CD4-positive, alpha-beta T cell treated with Interleukin-6 at 100 ng/mL for 8 hours (primary cell): Measurements from ENCODE around the gene ARHGAP8.

ENCODE experiments used
- DNase-seq: peaks from one replicate; pipeline ENCODE4 v3.0.0-alpha.2; 2020; ENCODE audit warnings: mixed read lengths, low spot score

Gene ARHGAP8

GRCh38 chr22:44862281-44862680, 109.9 kb downstream of the ARHGAP8 start:
- DNase-seq, result no peak

- no peak for DNase-seq
These were observed 110.8 kb downstream of the ARHGAP8 start for GRCh38 chr22:44862981-44863860.

GRCh38 chr22:44865193-44866057, 113.0 kb downstream of the ARHGAP8 start:
- DNase-seq, result no peak

GRCh38 chr22:44869196-44869595, 116.8 kb downstream of the ARHGAP8 start:
- DNase-seq, result no peak

GRCh38 chr22:44870021-44870420, 117.6 kb downstream of the ARHGAP8 start:
- no peak for DNase-seq

- DNase-seq, result no peak
These were observed 119.4 kb downstream of the ARHGAP8 start for GRCh38 chr22:44871782-44872181.

GRCh38 chr22:44876921-44877320, 124.5 kb downstream of the ARHGAP8 start:
- DNase-seq, result no peak

GRCh38 chr22:44878483-44879300, 126.3 kb downstream of the ARHGAP8 start:
- DNase-seq, result no peak

GRCh38 chr22:44879301-44879680, 126.9 kb downstream of the ARHGAP8 start:
- no peak for DNase-seq

GRCh38 chr22:44880610-44881290, 128.4 kb downstream of the ARHGAP8 start:
- DNase-seq, result no peak

GRCh38 chr22:44881624-44882023, 129.2 kb downstream of the ARHGAP8 start:
- DNase-seq, result no peak

- no peak for DNase-seq
These were observed 130.0 kb downstream of the ARHGAP8 start for GRCh38 chr22:44882226-44882905.

- no peak for DNase-seq
These were observed 130.6 kb downstream of the ARHGAP8 start for GRCh38 chr22:44883011-44883421.

GRCh38 chr22:44884562-44884961, 132.2 kb downstream of the ARHGAP8 start:
- DNase-seq, result no peak

- DNase-seq, result no peak
These were observed 132.8 kb downstream of the ARHGAP8 start for GRCh38 chr22:44884968-44885805.

GRCh38 chr22:44885806-44886360, 133.5 kb downstream of the ARHGAP8 start:
- DNase-seq, result no peak

- no peak for DNase-seq
These were observed 135.6 kb downstream of the ARHGAP8 start for GRCh38 chr22:44887941-44888366.

GRCh38 chr22:44888491-44889254, 136.3 kb downstream of the ARHGAP8 start:
- DNase-seq, result no peak
